ENCODE results near the gene CYP27B1. TPM values are rescaled to one million over a fixed set of nuclear protein-coding genes. Genes with fewer than 3 reads are reported as not detected.
A peak's percentile ranks its signal among the peaks of the same experiment; 100 is the strongest.

Gene CYP27B1
- total and polyA plus RNA-seq, 2 experiments from 2014 or later, result 1.1 to 2.7 TPM

GRCh38 chr12:57777367-57777766 is 10.5 kb upstream of the CYP27B1 start:
- no peak for ATAC-seq
- Mint-ChIP-seq H3K27me3 (ENCODE audit: insufficient read depth, low read depth, poor library complexity) (peaks cover 7% of the 10 kb centered on the region), H3K4me1 (peaks cover 2% of the 10 kb centered on the region; the same call in 2 of the 3 replicates), H3K9me3 (no peaks in the 10 kb centered on the region; the same call in 2 of the 3 replicates), H3K27ac (0 out of 2 replicates have a peak overlapping the region, but pooled peaks have one; percentile 57), H3K4me3 (no peak overlapping the region), H3K36me3 (ENCODE audit: low read depth) (no peaks in the 10 kb centered on the region)
- no peaks in the 10 kb centered on the region for H3K4me1 ChIP-seq (ENCODE audit: insufficient read depth)
- H3K79me2 ChIP-seq (replicated peaks; ENCODE audit: insufficient read depth), result no peaks in the 10 kb centered on the region
- no peaks in the 10 kb centered on the region; the same call in 1 of the 2 replicates for H4K20me1 ChIP-seq (replicated peaks; ENCODE audit: insufficient read depth)
- H2AFZ ChIP-seq, result no peak overlapping the region
- H3K4me3 ChIP-seq, result no peak overlapping the region
- no peak for DNase-seq (ENCODE audit: low spot score)
- H3K36me3 ChIP-seq (ENCODE audit: insufficient read depth), result no peaks in the 10 kb centered on the region
- H3K27ac ChIP-seq (ENCODE audit: low read depth), result no peak overlapping the region
- no peaks in the 10 kb centered on the region for H3K9me2 ChIP-seq (ENCODE audit: insufficient read depth)
- H3K27me3 ChIP-seq (ENCODE audit: insufficient read depth), result peaks cover 19% of the 10 kb centered on the region
- no peak overlapping the region for H3K4me2 ChIP-seq
- TF ChIP-seq EZH2 (IDR thresholded peaks at IDR 0.05; ENCODE audit: low read depth, unreplicated experiment) (no peak), ZNF114 (CRISPR knock-in tag; IDR thresholded peaks at IDR 0.05) (no peak), CTCF (conservative IDR thresholded peaks at IDR 0.05; ENCODE audit: low read depth in 2 of 2) (no peak), POLR2AphosphoS5 (IDR thresholded peaks at IDR 0.05; ENCODE audit: low read depth) (no peak), JUNB (IDR thresholded peaks at IDR 0.05; ENCODE audit: unreplicated experiment) (no peak), ZNF462 (CRISPR knock-in tag; IDR thresholded peaks at IDR 0.05) (no peak), STAT1 (IDR thresholded peaks at IDR 0.05; ENCODE audit: unreplicated experiment) (no peak), ZNF331 (CRISPR knock-in tag; IDR thresholded peaks at IDR 0.05; ENCODE audit: low read depth) (no peak), EZH2phosphoT487 (IDR thresholded peaks at IDR 0.05; ENCODE audit: unreplicated experiment) (no peak), REST (IDR thresholded peaks at IDR 0.05; ENCODE audit: unreplicated experiment) (no peak), NANOG (IDR thresholded peaks at IDR 0.05; ENCODE audit: borderline replicate concordance) (no peak), CREB1 (CRISPR knock-in tag; IDR thresholded peaks at IDR 0.05; ENCODE audit: low read depth) (no peak), ETS1 (IDR thresholded peaks at IDR 0.05) (no peak)
- H3F3A ChIP-seq (replicated peaks; ENCODE audit: low read depth), result no peaks in the 10 kb centered on the region
